NCI-H187 (cell line): Measurements from ENCODE around the gene ARHGEF7.

Experiments used
- DNase-seq, 2 experiments: peaks; one replicate each; lab custom pipeline; 2025; lab: John Stamatoyannopoulos, UW

ARHGEF7 gene

GRCh38 chr13:111346101-111346680 lies 231.1 kb downstream of the ARHGEF7 start:
- DNase-seq: no peak

DNA sequence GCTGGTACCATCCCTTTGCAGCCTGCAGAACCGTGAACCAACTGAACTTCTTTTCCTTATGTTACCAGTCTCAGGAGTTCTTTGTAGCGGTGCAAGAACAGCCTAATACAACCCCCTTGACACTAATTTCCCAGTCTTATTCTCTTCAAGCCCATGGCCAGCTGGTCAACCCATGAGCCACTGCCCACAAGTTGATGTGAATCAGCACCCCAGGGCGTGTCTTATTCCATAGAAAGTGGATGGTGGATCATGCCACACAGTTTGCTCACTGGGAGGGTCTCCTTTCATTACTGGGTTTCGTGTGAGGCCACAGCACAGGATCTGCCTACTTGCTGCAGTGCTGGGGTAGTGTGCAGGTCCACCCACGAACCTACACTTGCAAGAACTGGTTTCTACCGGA lies 232.3 kb downstream of the ARHGEF7 start:
- no peak for DNase-seq

DNA sequence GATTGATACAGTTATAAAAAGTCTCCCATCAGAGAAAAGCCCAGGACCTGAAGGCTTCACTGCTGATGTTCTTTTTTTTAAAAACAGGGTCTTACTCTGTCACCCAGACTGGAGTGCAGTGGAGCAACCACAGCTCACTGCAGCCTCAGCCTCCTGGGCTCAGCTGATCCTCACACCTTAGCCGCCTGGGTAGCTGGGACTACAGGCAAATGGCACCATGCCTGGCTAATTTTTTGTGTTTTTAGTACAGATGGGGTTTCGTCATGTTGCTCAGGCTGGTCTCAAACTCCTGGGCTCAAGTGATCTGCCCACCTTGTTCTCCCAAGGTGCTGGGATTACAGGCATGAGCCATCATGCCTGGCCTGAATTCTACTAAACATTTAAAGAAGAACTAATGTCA lies 238.4 kb downstream of the ARHGEF7 start:
- no peak for DNase-seq

DNA sequence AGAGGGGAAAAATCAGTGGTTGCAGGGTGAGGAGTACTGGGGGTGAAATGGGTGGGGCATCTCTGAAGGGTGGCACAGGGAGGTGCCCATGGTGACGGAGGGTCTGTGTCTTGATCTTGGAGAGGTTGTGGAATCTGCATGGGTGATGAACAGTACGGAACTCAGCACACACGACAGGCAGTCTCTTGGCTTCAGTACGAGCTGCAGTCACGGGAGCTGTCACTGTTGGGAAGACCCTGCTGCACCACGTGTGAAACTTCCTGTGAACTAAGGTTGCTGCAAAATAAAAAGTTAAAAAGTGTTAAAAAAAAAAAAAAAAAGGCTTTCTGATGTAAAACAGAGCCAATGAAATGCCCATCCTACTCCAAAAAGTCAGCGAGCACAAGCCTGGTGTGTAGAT lies 239.7 kb downstream of the ARHGEF7 start:
- DNase-seq: no peak
